OCI-LY7 (cell line): ENCODE data around the gene ZDHHC21.

Source experiments
- EZH2phosphoT487 ChIP-seq: fragments of 200-600 bp; sonication (generic); IDR thresholded peaks from 2 replicates; pipeline ENCODE4 v1.6.1; 2018; ENCODE audit warnings: low read depth, borderline replicate concordance, mild to moderate bottlenecking, mixed run types, antibody characterized with exemption, low read length, moderate library complexity, mixed read lengths
- TF ChIP-seq, protein P1 (sequence below): fragments of 200-600 bp; sonication (generic); conservative IDR thresholded peaks from 2 replicates; pipeline ENCODE4 v1.5.1; 2014; ENCODE audit warnings: mild to moderate bottlenecking, antibody characterized with exemption, low read length, moderate library complexity, mixed read lengths

DNA sequence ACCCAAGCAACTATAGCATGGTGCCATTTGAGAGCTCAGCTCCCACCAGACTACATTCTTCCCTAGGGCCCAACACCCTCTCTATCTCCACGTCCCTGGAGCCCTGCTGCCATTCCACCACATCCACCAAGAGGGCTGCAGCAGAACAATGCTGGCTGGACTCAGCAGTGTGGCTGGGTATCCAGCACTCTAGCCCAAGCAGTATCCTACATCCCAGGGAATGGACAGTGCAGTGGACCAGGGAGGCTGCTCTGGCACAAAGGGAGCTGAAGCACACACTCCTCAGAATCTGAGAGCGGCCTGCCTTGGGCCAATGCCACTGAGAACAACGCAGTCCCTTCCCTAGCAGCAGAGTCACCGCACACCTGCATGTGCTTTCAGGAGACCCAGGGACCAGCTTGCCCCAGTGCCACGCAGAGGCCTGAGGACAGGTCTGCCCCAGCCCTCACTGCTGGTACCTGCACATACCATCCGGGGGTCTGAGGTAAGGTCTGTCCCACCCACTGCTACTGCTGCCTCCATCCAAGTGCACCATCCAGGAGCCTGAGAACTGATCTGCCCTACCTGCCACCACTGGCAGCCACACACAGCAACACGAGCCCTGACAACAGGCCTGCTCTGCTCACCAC lies 95.9 kb downstream of the ZDHHC21 start:
- TF ChIP-seq, protein P1, sequence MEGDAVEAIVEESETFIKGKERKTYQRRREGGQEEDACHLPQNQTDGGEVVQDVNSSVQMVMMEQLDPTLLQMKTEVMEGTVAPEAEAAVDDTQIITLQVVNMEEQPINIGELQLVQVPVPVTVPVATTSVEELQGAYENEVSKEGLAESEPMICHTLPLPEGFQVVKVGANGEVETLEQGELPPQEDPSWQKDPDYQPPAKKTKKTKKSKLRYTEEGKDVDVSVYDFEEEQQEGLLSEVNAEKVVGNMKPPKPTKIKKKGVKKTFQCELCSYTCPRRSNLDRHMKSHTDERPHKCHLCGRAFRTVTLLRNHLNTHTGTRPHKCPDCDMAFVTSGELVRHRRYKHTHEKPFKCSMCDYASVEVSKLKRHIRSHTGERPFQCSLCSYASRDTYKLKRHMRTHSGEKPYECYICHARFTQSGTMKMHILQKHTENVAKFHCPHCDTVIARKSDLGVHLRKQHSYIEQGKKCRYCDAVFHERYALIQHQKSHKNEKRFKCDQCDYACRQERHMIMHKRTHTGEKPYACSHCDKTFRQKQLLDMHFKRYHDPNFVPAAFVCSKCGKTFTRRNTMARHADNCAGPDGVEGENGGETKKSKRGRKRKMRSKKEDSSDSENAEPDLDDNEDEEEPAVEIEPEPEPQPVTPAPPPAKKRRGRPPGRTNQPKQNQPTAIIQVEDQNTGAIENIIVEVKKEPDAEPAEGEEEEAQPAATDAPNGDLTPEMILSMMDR, result no peak
- TF ChIP-seq EZH2phosphoT487, result no peak
